Limb (tissue), 2 donors: ENCODE measurements around the gene TRERF1.

Experiments
- DNase-seq, 2 donors: peaks; one replicate each; pipeline ENCODE4 v3.0.0-alpha.2; 2016; ENCODE audit errors: extremely low spot score in 2 of 2

TRERF1 gene

DNA sequence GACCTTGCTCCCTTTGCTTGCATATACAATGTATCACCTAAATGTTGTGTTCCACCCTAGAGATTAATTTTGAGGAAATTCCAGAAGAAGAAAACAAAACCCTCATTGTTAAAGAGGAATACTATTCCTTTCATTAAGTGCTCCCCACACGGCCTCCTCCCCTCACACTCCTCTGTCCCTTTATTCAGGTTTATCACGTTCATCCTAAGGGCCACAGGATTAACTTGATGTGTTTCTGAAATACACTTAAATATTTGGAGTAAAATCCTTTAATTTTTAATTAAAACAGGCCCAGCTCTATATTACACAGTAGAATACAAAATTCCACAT, 144.6 kb downstream of the TRERF1 start:
- no peak for DNase-seq

DNA sequence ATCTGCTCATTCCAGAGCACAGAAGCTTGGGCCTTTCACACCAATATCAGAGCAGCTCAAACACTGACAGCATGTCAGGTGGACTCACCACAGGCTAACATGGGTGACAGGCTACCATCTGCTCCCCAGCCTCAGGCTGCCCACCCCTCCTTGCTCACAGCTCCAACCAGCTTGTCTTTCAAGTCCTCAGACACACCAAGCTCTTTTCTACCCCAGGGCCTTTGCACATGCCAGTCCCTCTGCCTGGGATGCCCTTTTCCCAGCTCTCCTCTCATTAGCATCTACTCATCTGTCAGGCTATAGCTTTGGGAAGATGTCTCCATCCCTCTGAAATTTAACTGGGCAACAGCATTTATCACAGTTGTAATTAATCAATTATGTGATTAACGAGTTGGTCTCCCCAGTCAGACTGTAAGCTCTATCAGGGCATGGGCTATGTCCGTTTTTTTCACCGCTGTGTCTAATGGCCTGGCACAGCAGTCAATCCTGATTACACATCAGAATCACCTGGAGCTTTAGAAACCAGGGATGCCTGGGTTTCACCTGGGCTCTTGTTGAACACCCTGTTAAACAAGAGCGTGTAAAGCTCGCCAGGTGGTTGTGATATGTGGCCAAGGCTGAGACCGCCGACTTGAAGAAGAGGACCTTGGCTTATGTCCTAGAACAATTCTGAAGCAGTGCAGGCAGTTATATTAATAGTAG, 145.1 kb downstream of the TRERF1 start:
- DNase-seq: no peak

DNA sequence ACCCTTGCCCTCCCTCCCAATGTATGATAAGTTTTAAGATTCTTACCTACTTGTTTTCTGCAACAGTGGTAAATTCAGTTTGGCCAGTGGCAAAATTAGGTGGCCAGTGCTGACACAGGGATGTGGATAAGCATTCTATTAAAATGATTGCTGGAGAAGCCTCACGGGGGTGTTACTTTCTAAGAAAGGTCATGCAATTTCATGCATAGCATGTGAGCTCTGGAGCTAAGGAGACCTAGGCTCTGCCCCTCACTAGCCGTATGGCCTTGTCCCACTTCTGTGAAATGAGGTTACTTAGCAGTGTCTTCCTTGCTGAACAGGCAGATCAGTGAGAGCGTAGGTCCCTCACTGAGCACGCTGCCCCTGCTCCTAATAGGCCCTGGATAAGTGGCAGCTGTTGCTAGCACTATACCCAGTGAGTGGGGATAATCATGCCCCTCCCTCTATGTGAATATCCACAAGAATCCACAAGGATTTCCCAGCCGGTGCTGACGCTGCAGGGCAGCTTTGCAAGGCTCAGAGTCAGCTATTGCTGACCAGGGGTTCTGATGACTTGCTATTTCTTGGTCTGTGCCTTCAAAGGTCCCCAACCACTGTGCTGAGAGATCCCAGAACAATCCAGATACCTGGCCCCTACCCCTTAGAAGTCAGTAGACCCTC, 147.5 kb downstream of the TRERF1 start:
- peak in 1 of 2 donors; percentile 38 for DNase-seq

DNA sequence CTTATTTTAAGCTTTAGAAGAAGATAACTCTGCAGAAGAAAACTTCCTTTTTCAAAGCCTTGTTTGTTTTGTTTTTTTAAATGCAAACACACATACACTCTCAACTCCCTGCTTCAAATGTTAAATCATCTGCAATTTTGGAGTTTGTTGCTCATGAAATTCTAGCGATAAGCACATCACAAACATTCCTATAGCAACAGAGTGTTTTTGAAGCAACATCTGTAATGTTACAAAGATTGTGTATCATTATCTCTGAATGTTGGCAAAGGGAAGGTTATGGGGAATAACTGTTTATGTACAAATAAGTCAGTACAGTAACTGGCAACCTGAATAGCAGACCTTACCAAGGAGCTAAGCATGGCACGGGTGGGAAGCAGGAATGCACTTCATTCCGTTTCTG, 149.3 kb downstream of the TRERF1 start:
- DNase-seq: no peak

DNA sequence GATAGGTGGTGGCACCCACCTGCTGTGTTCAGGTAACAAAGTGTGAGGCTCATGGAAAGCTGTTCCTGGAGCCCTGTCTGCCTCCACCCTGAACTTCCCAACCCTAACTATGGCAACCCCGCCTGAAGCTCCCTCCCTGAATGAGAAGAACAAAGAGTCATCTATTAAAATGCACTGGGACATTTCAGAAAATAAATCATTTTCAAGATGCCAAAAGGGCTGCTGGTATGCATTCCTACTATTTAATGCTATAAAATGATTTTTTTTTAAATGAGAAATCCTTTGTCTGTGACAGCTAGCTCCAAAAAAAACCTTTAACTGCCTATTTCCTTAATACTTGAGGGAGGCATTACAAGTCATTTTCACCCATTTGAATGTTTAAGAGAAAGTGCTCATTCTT, 149.7 kb downstream of the TRERF1 start:
- no peak for DNase-seq

DNA sequence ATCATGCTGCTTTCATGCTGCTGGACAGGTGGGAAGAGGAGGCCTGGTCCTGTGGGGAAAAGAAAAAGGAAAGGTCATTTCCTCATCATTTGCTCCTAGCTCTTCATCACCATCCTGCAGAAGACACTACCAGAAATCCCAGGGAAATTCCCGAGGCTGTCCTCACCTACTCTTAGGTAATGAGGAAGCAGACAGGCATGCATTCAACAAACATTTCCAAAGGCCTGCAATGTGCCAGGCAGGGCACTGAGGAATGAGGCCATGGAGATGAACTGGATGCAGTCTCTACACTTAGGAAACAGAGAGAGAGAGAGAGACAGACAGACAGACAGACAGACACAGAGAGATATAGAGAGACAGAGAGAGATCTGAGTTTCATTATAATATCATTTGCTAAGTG, 151.0 kb downstream of the TRERF1 start:
- no peak for DNase-seq

DNA sequence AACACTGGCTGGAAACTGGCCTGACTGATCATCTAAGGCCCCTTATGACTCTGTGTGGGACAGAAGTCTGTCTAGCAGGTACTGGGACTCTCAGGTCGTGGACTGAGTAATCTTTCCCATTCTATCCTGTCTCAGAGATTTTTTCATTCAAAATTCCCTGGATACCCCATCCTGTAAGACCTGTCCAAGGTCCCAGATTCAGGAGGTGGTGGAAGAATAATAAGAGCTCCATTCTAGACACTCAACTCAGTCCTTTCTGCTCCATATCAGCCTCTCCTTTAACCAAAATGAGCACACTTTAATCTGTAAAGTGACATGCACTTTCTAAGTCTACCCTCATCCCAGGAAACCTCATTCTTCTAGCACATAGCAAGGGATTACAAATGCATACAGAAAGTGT, 151.5 kb downstream of the TRERF1 start:
- DNase-seq: no peak

DNA sequence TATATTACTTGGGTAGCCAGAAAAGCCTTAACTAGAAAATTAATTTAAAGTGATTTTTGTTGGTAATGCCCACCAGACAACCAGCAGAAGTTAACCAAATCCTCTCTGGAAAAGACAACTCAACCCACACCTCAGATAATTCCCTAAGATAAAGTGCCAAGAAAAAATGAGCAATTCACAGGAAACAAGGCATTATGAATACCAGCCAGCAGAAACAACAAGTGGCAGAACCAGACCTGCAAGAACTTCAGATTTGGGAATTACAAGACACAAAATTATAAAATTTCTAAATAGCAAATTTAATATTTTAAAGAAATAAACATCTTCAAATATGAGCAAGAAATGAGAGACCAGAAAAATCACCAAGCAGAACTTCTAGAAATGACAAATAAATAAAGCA, 154.1 kb downstream of the TRERF1 start:
- no peak for DNase-seq

DNA sequence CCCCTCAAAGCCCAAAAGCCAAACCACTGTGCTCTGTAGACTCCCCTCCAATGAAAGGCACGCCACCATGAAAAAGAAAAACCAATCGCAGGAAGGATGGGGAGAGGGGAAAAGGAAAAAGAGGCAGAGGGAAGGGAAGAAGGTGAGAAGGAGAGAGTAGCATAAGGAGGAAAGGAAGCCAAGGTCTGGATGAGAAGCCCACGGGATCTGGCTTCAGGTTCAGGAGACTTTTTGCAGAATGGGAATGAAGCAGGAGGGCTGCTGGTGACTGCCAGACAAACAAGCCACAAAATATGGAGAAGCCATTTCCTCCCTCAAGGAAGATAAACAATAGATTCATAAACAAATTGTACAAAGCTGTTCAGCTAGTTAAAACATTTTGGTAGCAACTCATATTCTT, 155.1 kb downstream of the TRERF1 start:
- no peak for DNase-seq

DNA sequence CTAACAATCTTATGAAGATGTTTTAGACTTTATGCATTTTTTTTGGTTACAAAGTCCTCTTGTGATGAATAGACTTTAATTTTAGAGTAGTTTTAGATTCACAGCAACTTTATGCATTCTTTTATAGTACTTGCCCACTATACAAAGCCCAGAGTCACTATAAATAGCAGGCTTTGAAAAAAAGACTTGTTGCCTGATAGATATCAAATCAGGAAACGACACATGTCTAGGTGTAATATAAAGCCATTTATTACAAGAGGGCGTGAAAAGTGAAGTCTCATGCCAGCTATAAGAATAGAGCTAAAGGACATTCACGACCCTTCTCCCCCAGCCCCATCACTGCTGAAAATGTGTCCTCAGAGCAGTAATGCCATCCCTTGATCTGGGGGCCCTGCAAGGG, 156.0 kb downstream of the TRERF1 start:
- DNase-seq: no peak

DNA sequence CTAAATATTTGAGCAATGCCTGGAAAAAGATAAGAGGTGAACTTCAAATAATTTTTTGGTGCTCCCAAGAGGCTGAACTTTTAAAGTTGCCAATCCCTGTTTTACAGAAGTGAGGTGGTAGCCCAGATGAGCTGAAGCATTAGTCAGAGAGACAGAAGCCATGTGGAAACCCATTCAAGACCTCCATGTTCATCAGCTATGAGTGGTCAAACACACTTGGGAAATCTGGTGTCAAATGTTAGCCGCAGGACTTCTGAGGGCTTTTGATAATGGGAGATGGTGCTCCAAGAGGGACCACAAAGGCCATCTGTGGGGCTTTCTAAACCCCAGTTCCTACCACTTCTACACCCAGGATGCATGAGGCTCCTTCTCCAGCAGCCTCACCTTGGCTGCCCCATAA, 156.5 kb downstream of the TRERF1 start:
- no peak for DNase-seq

DNA sequence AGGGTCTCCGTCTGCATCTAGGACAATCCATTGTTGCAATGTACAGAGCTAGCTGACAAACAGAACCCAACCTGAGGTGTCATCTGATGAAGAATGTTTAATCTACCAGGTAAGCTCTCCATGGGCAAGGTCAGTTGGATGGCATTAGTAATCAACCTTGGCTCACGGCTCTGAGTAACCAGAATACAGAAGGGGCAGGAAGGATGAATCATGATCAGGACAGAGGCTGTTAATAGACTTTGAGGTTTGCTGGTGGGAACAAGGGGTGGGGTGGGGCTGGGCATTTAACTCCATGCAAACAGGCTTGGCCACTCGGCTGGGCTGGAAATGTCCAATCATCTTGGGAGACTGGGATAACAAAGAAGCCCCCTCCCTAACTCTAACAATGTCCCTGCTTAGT, 157.0 kb downstream of the TRERF1 start:
- DNase-seq: no peak

DNA sequence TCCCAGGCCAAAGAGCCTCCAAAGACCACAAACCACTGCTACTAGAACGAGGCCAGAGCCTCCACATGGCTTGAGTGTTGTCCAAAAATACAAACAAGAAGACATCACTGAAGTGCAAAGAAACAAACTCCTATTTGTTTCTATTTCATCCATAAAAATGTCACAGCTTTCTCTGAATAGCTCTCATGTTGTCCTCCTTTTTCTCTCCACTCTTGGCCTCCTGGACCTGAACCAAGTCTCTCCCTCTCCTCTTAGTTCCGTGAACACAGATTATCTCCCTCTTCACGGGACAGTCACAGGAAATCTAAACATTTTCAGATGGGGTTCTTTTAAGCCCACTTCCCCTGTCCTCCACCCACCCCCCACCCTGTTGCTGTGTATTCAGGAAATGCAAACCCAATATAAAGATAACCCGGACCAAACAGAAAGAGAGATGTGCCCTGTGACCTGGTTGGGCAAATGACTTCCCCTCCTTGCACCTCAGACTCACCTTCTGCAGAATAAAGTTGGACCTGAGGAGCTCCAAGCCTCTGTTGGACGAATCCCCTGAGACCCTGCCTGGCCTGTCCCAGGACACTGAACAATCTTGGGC, 158.2 kb downstream of the TRERF1 start:
- no peak for DNase-seq

DNA sequence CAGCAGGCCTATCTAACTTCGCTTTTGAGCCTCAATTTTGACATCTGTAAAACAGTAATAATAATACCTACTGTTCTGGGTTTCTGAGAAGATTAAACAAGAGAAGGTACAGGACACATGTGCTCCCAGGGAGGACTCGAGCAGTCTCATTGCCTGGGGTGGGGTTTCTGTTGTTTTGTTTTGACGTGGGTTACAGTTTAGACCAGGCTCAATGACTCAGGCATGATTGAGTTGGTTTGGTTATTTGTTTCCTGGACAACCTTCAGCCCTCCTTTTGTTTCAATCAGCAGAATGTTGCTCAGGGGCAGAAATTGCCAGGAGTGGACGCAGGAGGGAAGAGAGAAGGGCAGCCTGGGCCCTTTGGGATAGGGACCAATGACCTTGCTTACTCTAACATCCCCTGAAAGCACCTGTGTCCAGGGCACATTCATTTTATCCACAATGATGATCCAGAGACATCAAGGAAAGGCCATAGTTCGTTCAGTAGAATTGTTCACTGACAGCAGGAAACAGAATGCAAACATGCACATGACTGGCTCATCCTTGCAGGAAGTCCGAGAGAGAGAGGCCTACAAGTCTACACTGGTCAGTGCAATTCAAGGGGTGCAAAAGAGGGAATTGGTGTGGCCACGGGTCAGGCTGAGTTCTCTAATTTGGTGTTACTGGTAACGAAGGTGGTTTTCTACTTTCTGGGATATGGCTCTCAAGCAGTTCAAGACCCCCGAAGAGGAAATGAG, 159.6 kb downstream of the TRERF1 start:
- DNase-seq: no peak

DNA sequence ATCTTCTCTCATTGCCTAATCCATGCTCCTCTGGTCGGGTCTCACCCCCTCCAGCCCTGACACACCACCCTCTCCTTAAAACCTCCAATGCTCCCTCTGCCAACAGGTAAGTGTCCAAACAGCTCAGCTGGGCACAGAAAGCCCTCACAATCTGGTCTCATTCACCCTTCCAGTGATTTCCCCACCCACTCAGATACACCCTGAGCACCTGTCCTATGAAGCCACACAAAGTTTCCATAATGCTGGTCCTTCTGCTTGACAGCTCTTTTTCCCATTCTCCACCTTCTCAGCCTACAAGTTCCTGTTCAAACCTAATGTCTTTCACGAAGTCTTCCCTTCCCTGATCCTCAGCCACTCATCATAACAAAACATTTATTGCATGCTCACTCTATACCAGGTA, 164.0 kb downstream of the TRERF1 start:
- no peak for DNase-seq

DNA sequence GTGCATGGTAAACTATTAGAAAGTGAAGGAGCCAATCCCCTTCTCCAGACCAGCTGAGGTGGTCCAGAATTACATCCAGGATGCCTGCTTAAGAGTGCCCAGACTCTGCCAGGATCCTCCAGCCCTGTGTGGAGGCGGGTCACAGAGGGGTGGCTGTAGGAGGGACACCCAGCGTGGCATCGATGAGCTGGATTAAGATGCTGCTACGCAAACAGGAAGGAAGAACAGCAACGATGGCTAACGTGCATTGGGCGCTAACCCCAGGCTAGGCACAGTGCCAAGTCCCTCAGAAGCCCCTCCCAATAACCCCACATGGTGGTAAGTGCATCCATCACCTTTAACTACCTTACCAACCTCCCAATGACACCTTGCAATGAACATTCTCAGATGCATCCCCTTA, 170.2 kb downstream of the TRERF1 start:
- no peak for DNase-seq

DNA sequence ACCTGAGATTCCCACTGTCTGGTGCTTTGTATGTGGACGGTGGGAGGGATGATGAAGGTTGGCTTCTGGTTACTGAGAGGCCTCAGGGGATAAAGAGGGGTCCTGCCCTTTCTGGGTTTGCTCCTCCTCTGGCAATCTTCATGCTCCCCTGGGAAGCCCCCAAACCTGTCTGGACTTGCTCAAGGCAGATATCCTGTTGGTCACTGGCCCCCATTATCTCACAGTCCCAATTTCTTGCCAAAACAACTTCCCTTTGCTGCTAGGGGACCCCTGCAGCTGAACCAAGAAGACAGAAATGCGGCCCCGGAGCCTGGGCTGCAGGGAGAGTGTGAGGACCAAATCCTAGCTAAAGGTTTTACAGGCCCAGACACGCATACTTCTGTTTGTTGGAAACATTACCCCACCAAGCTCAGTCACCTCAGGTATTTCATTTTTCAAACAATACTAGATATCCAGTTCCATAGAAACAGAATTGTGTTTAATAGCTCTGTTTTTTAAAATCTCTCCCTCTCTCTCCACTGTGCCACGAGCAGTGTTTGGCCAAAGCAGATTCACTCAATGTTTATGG, 170.7 kb downstream of the TRERF1 start:
- no peak for DNase-seq

DNA sequence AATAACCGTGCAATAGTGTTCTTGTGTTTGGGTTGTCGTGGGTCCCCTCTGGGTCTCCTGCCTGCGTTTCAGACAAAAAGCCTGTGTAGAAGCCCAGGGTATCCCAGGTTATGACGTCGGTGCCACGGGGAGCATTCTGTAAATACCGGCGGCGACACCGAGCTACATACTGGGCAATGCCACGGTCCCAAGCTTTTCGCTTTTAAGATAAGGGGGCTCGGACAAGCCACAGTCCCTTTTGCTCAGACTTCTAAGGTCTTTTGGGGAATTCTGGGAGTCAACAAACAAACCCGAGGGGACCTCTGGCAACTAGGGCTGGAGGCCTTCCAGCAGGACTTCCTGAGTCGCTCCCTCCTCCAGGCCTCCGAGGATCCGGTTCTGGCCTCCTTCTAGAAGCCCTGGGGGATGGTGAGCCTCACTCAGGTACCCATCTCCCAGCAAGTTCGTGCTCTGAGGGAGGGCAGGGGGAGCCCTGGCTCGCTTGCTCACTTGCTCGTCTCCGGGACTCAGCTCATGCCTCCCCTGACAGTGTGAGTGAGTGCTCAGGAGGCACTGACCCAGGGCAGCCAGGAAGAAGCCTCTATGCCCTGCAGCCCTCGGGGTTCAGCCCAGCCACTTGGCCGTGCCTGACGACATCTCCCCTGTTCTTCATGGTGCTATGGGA, 171.6 kb downstream of the TRERF1 start:
- no peak for DNase-seq

DNA sequence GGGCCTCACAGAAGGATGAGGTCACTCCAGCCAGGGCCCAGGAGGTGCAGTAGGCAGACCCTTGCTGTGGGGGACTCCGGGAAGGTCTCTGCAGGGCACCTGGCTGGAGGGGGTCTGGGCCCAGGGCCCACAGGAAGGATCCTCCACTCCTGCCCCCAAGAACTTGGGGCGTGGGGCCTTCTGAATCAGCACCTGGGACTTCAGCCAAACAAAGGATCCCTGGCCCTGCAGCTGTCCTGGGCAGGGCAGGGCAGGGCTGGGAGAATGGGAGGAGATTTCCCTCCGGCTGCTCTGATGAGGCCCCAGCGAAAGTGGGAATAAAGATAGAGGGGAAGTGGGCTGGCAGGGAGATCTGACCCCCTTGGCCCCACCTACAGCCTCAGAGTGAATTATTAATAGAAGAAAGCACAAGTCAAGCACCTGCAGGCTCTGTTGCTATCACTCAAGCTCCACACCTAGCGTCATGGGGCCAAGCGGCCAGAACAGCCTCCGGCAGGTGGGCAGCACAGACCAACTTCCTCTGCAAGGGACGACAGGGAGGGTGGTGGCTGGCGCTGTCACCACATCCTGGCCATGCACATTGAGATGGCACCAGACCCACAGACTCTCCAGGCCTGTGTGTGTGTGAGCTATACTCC, 172.5 kb downstream of the TRERF1 start:
- no peak for DNase-seq

DNA sequence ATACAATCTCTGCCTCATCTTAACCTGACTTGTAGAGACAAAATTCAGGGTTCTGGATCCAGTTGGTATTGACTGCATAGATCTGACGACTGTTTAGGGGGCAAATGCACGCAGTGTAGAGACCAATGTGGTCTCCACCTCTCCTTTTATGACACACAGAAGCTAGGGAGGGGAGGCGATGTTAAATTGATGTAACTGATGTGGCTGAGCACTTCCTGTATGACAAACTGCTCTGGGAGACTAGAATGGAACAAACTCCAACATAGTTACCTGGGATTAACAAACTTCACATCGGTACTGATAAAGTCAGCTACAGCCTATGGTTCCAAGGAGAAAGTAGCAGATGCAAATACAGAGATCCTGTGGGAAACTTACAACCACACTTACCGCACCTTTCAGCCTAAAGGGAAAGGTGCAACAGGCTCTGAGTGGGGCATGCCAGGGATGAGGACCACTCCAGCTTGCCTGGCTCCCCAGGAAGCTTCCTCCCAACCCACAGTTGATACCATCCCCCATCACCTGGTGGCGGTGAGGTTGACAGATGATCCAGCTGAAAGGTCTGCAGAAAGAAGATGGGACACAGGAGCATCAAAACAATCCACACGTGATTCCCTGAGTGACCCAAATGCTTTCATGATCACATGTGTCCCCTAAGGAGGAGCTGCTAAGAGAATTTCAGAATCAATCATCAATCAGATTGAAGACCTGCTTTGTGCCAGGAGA, 173.4 kb downstream of the TRERF1 start:
- DNase-seq: no peak
